Activated CD4-positive, alpha-beta memory T cell treated with anti-CD3 and anti-CD28 coated beads for 36 hours (primary cell): ENCODE results near the gene AGAP9. TPM values are rescaled to one million over a fixed set of nuclear protein-coding genes. Genes with fewer than 3 reads are reported as not detected.
A peak's percentile ranks its signal among the peaks of the same experiment; 100 is the strongest.
"Not testable (repeated sequence)": the region's sequence is repeated elsewhere in the genome, so short reads cannot be mapped to it uniquely, and the experiment has no call there.

Source experiments
- CTCF ChIA-PET: fragments of 350-600 bp; sonication (Branson Sonifier 250); formaldehyde crosslinking; loops from one replicate; lab custom pipeline; 2021; ENCODE audit warnings: antibody characterized with exemption, inconsistent platforms; lab: Charles Lee
- POLR2A ChIA-PET: fragments of 350-600 bp; sonication (Branson Sonifier 250); formaldehyde crosslinking; loops from one replicate; lab custom pipeline; 2021; ENCODE audit warnings: antibody characterized with exemption; lab: Charles Lee
- DNase-seq: peaks from one replicate; pipeline ENCODE4 v3.0.0-alpha.2; 2020
- H3K27ac Mint-ChIP-seq: one replicate; pipeline ENCODE4 v1.8.0; 2021; ENCODE audit warnings: mixed read lengths
- H3K27me3 Mint-ChIP-seq: one replicate; pipeline ENCODE4 v1.8.0; 2021; ENCODE audit warnings: mixed read lengths
- H3K36me3 Mint-ChIP-seq: one replicate; pipeline ENCODE4 v1.8.0; 2021; ENCODE audit warnings: mixed read lengths
- H3K4me1 Mint-ChIP-seq: one replicate; pipeline ENCODE4 v1.8.0; 2021; ENCODE audit warnings: low read depth, mixed read lengths
- H3K4me3 Mint-ChIP-seq: one replicate; pipeline ENCODE4 v1.8.0; 2021; ENCODE audit warnings: mild to moderate bottlenecking, mixed read lengths
- H3K9me3 Mint-ChIP-seq: one replicate; pipeline ENCODE4 v1.8.0; 2021; ENCODE audit warnings: mixed read lengths
- intact Hi-C: fragments of 100-400 bp; cut with micrococcal nuclease; formaldehyde crosslinking; loops from one replicate; pipeline ENCODE4 v1.15.1; 2023
- total RNA-seq, 2 experiments: library from RNA; stranded (reverse); gene quantifications; one replicate each; pipeline ENCODE4 v1.2.3, GENCODE V29; 2021

Gene AGAP9
- total RNA-seq, 2 experiments from 2014 or later, result 6.6 to 7.2 TPM

DNA sequence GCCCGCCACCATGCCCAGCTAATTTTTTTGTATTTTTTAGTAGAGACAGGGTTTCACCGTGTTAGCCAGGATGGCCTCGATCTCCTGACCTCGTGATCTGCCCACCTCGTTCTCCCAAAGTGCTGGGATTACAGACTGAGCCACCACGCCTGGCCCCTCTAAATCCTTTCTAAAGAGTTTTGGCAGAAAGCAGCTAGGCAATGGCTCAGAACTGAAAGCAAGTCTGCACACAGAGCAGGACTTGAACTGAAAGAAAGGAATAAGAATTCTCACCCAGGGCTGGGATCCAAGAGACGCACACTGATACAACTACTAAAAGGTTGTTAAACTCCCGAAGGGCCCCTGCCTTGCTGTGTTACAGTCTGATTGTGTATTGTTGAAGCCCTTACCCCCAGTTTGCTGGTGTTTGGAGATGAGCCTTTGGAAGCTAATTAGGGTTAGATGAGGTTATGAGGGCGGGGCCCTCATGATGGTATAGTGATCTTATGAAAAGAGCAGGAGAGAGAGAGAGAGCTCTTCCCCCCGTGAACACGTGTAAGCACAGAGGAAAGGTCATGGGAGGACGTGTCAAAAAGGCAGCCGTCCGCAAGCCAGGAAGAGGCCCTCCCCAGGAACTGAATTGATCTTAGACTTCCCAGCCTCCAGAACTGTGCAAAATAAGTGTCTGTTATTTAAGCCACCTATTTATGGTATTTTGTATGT lies 58.1 kb downstream of the AGAP9 start:
- POLR2A ChIA-PET, CTCF ChIA-PET, H3K27ac Mint-ChIP-seq, H3K9me3 Mint-ChIP-seq, intact Hi-C loops, H3K4me1 Mint-ChIP-seq, H3K27me3 Mint-ChIP-seq, DNase-seq, H3K36me3 Mint-ChIP-seq, H3K4me3 Mint-ChIP-seq: not testable (repeated sequence)

DNA sequence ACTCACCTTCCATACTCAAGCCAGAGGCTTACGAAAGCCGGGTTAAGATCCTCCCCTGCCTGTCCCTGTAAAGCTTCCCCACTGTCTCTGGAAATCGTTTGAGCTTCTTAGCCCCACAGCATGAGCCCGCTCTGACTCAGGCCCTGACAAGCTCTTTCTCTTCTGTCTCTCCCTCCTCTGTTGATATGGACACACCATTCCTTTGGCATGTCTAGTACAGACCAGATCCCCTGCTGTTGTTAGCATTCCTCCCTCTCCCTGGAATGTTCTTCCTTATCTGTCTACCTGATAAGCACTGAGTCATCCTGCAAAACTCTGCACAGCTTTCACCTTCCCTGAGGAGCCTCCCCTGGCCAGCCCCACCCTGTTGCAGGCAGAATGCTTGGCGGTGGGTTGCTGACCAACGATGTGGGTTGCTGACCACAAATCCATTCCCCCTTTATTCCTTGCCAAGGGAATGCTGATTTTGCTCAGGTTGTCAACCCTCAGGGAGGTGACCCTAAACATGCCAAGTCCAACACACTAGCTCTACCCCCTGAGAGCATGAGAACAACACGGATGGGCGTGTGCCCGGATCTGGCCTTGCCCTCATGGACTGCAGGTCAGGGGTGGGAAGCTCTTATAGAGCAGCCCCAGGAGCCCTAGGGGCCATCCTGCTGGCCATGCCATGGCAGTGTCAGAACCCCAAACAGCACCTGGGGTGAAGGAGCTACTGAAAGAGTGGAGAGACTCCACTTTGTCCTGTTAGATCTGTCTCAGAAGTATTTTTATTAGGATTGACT lies 60.7 kb downstream of the AGAP9 start:
- H3K27me3 Mint-ChIP-seq, intact Hi-C loops, H3K4me1 Mint-ChIP-seq, POLR2A ChIA-PET, H3K9me3 Mint-ChIP-seq, H3K36me3 Mint-ChIP-seq, DNase-seq, CTCF ChIA-PET, H3K4me3 Mint-ChIP-seq, H3K27ac Mint-ChIP-seq: not testable (repeated sequence)

DNA sequence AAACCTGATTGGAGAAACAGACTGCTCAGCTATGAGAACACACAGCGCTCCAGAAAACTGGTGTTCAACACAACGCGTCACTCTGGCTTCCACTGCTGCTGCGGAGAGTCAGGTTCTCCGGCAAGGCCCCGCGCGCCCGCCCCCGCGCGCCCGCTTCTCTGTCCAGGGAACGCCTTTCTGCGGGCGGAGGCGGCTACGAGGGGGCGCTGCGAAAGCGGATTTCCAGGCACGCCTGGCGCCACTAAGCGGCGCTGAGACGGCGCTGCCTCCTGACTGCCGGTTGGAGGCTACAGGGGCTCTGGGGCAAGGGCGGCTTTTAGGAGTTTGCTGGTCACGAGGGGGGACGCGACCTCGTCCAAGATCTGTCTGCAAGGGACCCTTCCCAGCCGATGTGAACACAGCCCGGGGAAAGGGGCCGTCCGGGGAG lies 62.2 kb downstream of the AGAP9 start:
- not testable (repeated sequence) for H3K9me3 Mint-ChIP-seq, H3K4me3 Mint-ChIP-seq

DNA sequence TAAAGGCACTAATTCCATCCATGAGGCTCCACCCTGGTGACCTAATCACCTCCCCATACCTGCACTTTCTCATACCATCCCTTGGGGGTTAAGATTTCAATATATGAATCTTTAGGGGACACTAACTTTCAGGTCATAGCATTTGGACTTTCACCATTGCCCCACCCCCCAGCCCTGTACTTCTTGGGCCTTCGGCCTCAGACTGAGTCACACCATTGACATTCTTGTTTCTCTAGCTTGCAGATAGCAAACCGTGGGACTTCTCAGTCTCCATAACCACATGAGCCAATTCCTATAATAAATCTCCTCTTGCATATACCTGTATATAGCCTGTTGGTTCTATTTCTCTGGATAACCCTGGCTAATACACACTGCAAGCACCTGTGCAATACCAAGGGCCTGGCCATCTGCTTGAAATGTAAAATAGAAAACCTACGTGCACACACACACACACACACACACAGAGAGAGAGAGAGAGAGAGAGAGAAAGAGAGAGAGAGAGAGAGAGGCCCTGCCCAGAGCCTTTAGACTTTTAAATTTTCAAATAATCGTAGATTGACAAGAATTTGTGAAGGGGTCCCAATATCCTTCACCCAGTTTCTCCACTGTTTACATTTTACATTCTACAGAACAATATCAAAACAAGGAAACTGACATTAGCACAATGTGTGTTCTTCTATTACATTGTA lies 64.8 kb downstream of the AGAP9 start:
- intact Hi-C loops, result no loop called here
- no peak for DNase-seq
- POLR2A ChIA-PET, result no interaction called here
- Mint-ChIP-seq H3K4me3 (no peak overlapping the region), H3K4me1 (peaks cover 5% of the 10 kb centered on the region), H3K27me3 (peaks cover 9% of the 10 kb centered on the region), H3K27ac (no peak overlapping the region), H3K9me3 (no peaks in the 10 kb centered on the region), H3K36me3 (no peaks in the 10 kb centered on the region)
- CTCF ChIA-PET, result interaction anchor here (0.7 kb wide), 1 partner anchor 831 kb away, joined by 4 read pairs; no protein-coding TSS in a partner anchor

More for the DNA sequence above, 62.2 kb downstream of the AGAP9 start:
- H3K27ac Mint-ChIP-seq, H3K36me3 Mint-ChIP-seq, intact Hi-C loops, CTCF ChIA-PET, H3K27me3 Mint-ChIP-seq, POLR2A ChIA-PET, H3K4me1 Mint-ChIP-seq: not testable (repeated sequence)
- DNase-seq, result peak; percentile 49

DNA sequence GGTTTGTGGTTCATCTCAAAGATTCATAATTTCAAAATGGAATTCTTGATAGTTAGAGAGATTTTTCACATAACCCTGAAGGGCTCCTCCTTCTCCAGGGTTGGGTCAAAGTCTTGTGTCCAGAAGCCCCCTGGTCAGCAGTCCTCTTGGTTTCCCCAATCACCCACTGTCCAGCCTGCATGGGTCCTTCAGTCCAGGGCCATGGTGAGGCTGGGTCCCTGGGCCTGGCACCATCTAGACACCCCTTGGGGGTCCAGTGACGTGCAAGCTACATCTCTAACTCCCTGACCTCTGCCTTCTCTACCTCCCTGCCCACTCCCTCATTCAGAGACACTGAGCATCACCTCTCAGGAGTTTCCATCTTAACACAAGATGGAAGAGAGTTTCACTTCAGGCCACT lies 65.6 kb downstream of the AGAP9 start:
- DNase-seq, result no peak
- ChIA-PET POLR2A (no interaction called here), CTCF (no interaction called here)
- no peak overlapping the region for H3K27ac Mint-ChIP-seq
- no peak overlapping the region for H3K4me3 Mint-ChIP-seq
- intact Hi-C loops, result no loop called here
- H3K9me3 Mint-ChIP-seq, result no peaks in the 10 kb centered on the region
- no peaks in the 10 kb centered on the region for H3K36me3 Mint-ChIP-seq
- peaks cover 5% of the 10 kb centered on the region for H3K4me1 Mint-ChIP-seq
- H3K27me3 Mint-ChIP-seq, result peaks cover 9% of the 10 kb centered on the region

DNA sequence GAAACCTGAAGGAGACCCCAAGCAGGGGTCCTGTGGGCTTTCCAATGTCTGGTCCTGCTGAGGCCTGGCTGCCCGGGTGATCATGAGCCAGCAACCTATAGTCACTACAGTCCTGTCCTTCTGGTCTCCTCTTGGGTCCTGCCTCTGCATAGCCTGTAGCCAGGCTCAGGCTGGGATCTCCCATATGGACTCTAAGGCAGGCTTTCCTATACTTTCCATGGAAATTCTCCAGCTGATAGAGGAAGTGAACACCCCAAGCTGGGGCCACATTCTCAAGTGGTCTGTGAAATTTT lies 66.0 kb downstream of the AGAP9 start:
- ChIA-PET CTCF (no interaction called here), POLR2A (no interaction called here)
- peaks cover 5% of the 10 kb centered on the region for H3K4me1 Mint-ChIP-seq
- DNase-seq, result no peak
- H3K27ac Mint-ChIP-seq, result no peak overlapping the region
- peaks cover 9% of the 10 kb centered on the region for H3K27me3 Mint-ChIP-seq
- H3K9me3 Mint-ChIP-seq, result no peaks in the 10 kb centered on the region
- H3K4me3 Mint-ChIP-seq, result no peak overlapping the region
- intact Hi-C loops, result no loop called here
- no peaks in the 10 kb centered on the region for H3K36me3 Mint-ChIP-seq

DNA sequence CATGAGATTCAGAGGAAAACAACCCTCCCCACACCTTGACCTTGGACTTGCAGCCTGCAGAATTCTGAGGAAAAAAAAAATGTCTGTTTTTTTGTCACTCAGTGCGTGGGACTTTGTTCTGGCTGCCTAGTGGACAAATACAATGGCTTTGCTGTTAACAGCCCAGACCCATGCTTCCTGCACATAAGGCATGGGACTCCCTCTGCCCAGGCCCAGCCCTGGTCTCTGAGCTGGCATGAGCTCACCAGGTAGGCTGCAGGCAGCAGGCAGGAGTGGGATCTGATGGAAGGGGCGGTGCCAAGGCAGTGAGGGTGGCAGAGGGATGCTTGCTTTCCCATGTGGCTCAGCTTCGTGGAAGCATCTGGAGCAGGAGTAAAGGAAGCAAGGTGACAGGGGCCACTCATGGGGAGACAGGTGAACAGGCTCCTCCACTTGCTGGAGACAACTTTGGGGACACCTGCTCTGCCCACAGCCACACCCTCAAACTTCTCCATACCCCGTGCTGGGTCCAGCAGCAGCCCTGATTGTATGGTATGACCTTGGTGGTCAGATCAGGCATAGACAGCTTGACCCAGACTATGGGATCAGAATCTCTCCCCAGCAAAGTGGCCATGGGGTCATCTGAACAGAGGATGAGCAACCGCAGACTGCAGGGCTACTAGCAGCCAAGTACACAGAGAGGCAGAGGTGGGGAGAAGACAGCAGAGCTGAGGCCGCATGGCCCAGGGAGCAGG lies 66.5 kb downstream of the AGAP9 start:
- no peak overlapping the region for H3K27ac Mint-ChIP-seq
- H3K27me3 Mint-ChIP-seq, result peaks cover 9% of the 10 kb centered on the region
- ChIA-PET POLR2A (no interaction called here), CTCF (no interaction called here)
- DNase-seq, result no peak
- intact Hi-C loops, result no loop called here
- H3K4me1 Mint-ChIP-seq, result peaks cover 5% of the 10 kb centered on the region
- no peaks in the 10 kb centered on the region for H3K36me3 Mint-ChIP-seq
- no peak overlapping the region for H3K4me3 Mint-ChIP-seq
- H3K9me3 Mint-ChIP-seq, result no peaks in the 10 kb centered on the region

DNA sequence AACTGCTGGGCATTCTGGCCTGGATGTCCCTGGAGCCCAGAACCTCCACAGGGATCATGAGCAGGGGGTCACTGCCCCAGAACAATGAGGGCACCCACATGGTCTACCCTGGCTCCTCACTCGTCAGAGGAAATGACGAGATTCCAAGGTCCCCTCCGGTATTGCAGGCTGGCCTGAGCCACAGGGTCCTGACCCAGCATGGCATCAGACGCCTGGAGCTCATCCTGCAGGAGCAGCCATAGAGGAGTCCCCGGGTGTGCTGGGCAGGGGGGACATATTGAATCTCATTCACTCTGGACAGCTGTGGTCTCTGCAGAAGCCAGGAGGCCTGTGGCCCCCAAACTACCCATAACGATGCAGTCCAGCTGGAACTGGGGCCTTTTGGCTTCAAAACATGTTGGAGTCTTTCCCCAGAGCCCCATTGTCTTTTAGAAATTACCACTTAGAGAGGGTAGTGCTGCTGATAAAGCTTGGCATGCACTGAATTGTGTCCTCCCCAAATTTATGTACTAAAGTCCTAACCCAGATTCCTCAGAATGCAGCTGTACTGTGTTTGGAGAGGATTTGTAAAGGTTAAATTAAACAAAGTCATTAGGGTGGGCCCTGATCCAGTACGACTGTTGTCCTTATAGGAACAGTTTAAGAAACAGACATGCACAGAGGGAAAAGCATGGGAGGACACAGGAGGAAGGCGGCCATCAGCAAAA lies 67.2 kb downstream of the AGAP9 start:
- Mint-ChIP-seq H3K27me3 (peaks cover 9% of the 10 kb centered on the region), H3K27ac (no peak overlapping the region), H3K9me3 (no peaks in the 10 kb centered on the region), H3K36me3 (no peaks in the 10 kb centered on the region), H3K4me1 (peaks cover 3% of the 10 kb centered on the region), H3K4me3 (no peak overlapping the region)
- no peak for DNase-seq
- intact Hi-C loops, result no loop called here
- POLR2A ChIA-PET, result no interaction called here
- CTCF ChIA-PET, result no interaction called here

DNA sequence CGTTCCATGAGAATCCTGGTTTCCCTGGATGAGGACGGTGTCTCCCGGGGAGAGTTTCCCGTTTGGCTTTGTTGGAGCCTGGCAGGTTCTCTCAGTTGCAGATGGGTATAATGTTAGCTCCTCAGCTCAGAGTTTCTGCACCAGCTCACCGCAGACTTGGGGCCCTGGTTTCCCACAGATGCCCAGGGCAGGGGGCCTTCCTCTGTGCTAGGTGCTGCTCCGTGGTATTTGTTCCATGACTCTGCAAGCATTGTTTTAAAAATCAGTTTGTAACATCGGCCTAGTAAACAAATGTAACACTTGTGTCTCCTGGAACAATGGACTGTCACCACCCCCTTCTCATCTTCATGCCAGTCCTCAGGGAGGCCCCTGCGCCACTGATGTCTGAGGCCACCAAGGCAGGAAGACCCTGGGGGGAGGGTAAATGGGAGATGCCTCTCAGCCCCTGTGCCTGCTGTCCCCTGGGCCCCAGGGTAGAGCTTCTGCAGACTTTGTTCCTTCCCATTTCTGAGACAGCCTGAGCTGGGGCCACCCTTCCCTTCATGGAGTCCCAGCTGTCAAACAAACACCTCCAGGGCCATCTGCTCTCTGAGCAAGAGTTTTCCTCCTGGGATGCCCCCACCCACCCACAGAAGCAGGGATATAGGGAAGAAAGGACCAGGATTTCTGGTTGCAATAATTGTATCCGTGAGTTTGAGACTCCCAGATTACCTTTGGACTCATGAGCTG lies 67.9 kb downstream of the AGAP9 start:
- intact Hi-C loops, H3K27ac Mint-ChIP-seq: not testable (repeated sequence)

DNA sequence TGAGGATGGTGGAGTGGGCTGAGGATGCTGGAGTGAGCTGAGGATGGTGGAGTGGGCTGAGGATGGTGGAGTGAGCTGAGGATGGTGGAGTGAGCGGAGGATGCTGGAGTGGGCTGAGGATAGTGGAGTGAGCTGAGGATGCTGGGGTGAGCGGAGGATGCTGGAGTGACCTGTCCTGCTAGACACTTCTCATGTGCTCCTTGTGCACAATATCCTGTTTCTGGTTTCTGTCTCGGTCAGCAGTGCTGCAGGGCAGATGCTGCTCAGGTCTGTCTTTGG lies 68.7 kb downstream of the AGAP9 start:
- peaks cover 6% of the 10 kb centered on the region for H3K27me3 Mint-ChIP-seq
- intact Hi-C loops, result no loop called here
- POLR2A ChIA-PET, result no interaction called here
- no peak overlapping the region for H3K27ac Mint-ChIP-seq
- no peak overlapping the region for H3K4me3 Mint-ChIP-seq
- H3K36me3 Mint-ChIP-seq, result no peaks in the 10 kb centered on the region
- H3K4me1 Mint-ChIP-seq, result no peaks in the 10 kb centered on the region
- DNase-seq, result no peak
- CTCF ChIA-PET, result no interaction called here
- no peaks in the 10 kb centered on the region for H3K9me3 Mint-ChIP-seq

More for the DNA sequence above, 67.9 kb downstream of the AGAP9 start:
- POLR2A ChIA-PET, H3K4me3 Mint-ChIP-seq, H3K27me3 Mint-ChIP-seq, CTCF ChIA-PET, DNase-seq, H3K4me1 Mint-ChIP-seq, H3K9me3 Mint-ChIP-seq, H3K36me3 Mint-ChIP-seq: not testable (repeated sequence)

DNA sequence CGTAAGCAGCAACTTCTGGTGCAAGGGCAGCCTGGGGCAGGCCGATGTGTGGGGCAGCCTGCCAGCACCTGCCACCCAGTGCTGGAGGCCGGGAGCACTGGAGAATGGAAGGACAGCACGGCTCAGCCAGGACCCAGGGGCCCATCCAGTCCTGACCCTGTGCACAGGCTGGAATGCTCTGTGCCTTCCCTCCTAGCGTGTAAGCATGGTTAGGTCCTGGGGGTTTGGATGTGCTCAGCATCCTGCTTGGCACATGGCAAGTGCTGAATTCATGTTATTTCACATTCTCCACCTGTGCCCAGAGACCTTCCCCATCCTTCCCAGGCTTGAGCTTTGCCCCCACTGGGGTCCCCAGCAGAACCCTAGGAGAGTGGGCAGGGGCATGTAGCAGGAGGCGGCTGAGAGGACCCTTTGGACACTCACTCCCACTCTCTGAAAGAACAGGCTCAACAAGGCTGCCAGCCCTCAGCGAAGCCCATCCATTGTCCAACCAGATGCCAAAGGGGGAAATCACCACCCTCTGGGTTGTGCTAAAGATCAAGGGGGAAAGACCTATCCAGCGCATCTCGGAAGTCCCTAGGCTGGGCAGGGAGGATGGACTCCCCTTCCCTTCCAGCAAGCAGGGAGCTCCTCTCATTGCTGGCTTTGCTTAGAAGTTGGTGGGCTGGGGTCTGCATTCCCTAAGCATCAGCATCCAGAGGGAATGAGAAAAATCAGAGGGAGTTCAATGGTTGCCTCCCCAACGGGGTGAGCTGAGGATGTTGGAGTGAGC lies 69.2 kb downstream of the AGAP9 start:
- no peaks in the 10 kb centered on the region for H3K36me3 Mint-ChIP-seq
- H3K4me3 Mint-ChIP-seq, result no peak overlapping the region
- no peak for DNase-seq
- intact Hi-C loops, result no loop called here
- peaks cover 6% of the 10 kb centered on the region for H3K27me3 Mint-ChIP-seq
- H3K27ac Mint-ChIP-seq, result no peak overlapping the region
- POLR2A ChIA-PET, result no interaction called here
- H3K4me1 Mint-ChIP-seq, result no peaks in the 10 kb centered on the region
- no peaks in the 10 kb centered on the region for H3K9me3 Mint-ChIP-seq
- CTCF ChIA-PET, result no interaction called here
